Stimulated activated CD4-positive, alpha-beta T cell treated with anti-CD3 and anti-CD28 coated beads, Interleukin-15, amount 100 ng/mL, for 48 hours (primary cell): ENCODE measurements around the gene BCL11B.

Experiments used
- DNase-seq, 2 donors: peaks; one replicate each; pipeline ENCODE4 v3.0.0-alpha.2; 2020; ENCODE audit warnings: low read depth in 2 of 2

Gene BCL11B

GRCh38 chr14:99254328-99255009 is 17.5 kb downstream of the BCL11B start:
- no peak for DNase-seq

- DNase-seq, result no peak
Observed at GRCh38 chr14:99253890-99254289, 18.1 kb downstream of the BCL11B start.

GRCh38 chr14:99252940-99253868 is 18.8 kb downstream of the BCL11B start:
- DNase-seq, result no peak

GRCh38 chr14:99252443-99252939 is 19.5 kb downstream of the BCL11B start:
- no peak for DNase-seq

- no peak for DNase-seq
Observed at GRCh38 chr14:99251721-99252120, 20.3 kb downstream of the BCL11B start.

- DNase-seq, result no peak
Observed at GRCh38 chr14:99250636-99251208, 21.3 kb downstream of the BCL11B start.

GRCh38 chr14:99249389-99249788 is 22.6 kb downstream of the BCL11B start:
- DNase-seq, result no peak

- DNase-seq, result no peak
Observed at GRCh38 chr14:99248761-99249171, 23.2 kb downstream of the BCL11B start.

GRCh38 chr14:99247772-99248171 is 24.2 kb downstream of the BCL11B start:
- no peak for DNase-seq

- DNase-seq, result no peak
Observed at GRCh38 chr14:99247101-99247729, 24.8 kb downstream of the BCL11B start.

GRCh38 chr14:99246536-99247097 is 25.4 kb downstream of the BCL11B start:
- no peak for DNase-seq

GRCh38 chr14:99245564-99246511 is 26.2 kb downstream of the BCL11B start:
- no peak for DNase-seq

GRCh38 chr14:99244941-99245563 is 26.9 kb downstream of the BCL11B start:
- DNase-seq, result no peak

GRCh38 chr14:99244367-99244901 is 27.6 kb downstream of the BCL11B start:
- DNase-seq, result no peak

GRCh38 chr14:99242816-99243721 is 28.9 kb downstream of the BCL11B start:
- DNase-seq, result no peak

GRCh38 chr14:99242238-99242637 is 29.8 kb downstream of the BCL11B start:
- DNase-seq, result no peak

GRCh38 chr14:99241325-99242010 is 30.5 kb downstream of the BCL11B start:
- DNase-seq, result no peak
